ENCODE measurements around the gene PLEKHH2. TPM values are rescaled to one million over a fixed set of nuclear protein-coding genes. Genes with fewer than 3 reads are reported as not detected.

Gene PLEKHH2
- total RNA-seq, 1 donor from 2014 or later, result 2.1 TPM

- TF ChIP-seq CTCF (conservative IDR thresholded peaks at IDR 0.05), result peak; percentile 85
- no peak overlapping the region for H3K27ac Mint-ChIP-seq (ENCODE audit: unreplicated experiment)
- peaks cover 2% of the 10 kb centered on the region for H3K27me3 Mint-ChIP-seq (ENCODE audit: low read depth)
- H3K9me3 Mint-ChIP-seq, result no peaks in the 10 kb centered on the region
- no peak overlapping the region for H3K4me3 Mint-ChIP-seq
- H3K36me3 Mint-ChIP-seq (ENCODE audit: low read depth), result no peaks in the 10 kb centered on the region
- DNase-seq (ENCODE audit: low read depth, low spot score), result peak; percentile 77
- H3K4me1 Mint-ChIP-seq, result peaks cover 11% of the 10 kb centered on the region
These were observed 24.8 kb upstream of the PLEKHH2 start for GRCh38 chr2:43611987-43612894.

GRCh38 chr2:43612944-43613343 is 24.1 kb upstream of the PLEKHH2 start:
- Mint-ChIP-seq H3K9me3 (no peaks in the 10 kb centered on the region), H3K4me1 (peaks cover 11% of the 10 kb centered on the region), H3K4me3 (no peak overlapping the region), H3K27ac (ENCODE audit: unreplicated experiment) (no peak overlapping the region), H3K27me3 (ENCODE audit: low read depth) (peaks cover 3% of the 10 kb centered on the region), H3K36me3 (ENCODE audit: low read depth) (no peaks in the 10 kb centered on the region)
- no peak for DNase-seq (ENCODE audit: low read depth, low spot score)
- no peak for TF ChIP-seq CTCF (conservative IDR thresholded peaks at IDR 0.05)

- no peaks in the 10 kb centered on the region for H3K36me3 Mint-ChIP-seq (ENCODE audit: low read depth)
- no peak overlapping the region for H3K27ac Mint-ChIP-seq (ENCODE audit: unreplicated experiment)
- H3K4me3 Mint-ChIP-seq, result no peak overlapping the region
- TF ChIP-seq CTCF (conservative IDR thresholded peaks at IDR 0.05), result no peak
- peaks cover 3% of the 10 kb centered on the region for H3K4me1 Mint-ChIP-seq
- peaks cover 3% of the 10 kb centered on the region for H3K27me3 Mint-ChIP-seq (ENCODE audit: low read depth)
- no peak for DNase-seq (ENCODE audit: low read depth, low spot score)
- no peaks in the 10 kb centered on the region for H3K9me3 Mint-ChIP-seq
These were observed 19.9 kb upstream of the PLEKHH2 start for GRCh38 chr2:43616967-43617680.

GRCh38 chr2:43619511-43619910 is 17.5 kb upstream of the PLEKHH2 start:
- H3K9me3 Mint-ChIP-seq, result no peaks in the 10 kb centered on the region
- TF ChIP-seq CTCF (conservative IDR thresholded peaks at IDR 0.05), result no peak
- H3K36me3 Mint-ChIP-seq (ENCODE audit: low read depth), result no peaks in the 10 kb centered on the region
- H3K4me3 Mint-ChIP-seq, result no peak overlapping the region
- no peaks in the 10 kb centered on the region for H3K4me1 Mint-ChIP-seq
- no peak overlapping the region for H3K27ac Mint-ChIP-seq (ENCODE audit: unreplicated experiment)
- DNase-seq (ENCODE audit: low read depth, low spot score), result no peak
- H3K27me3 Mint-ChIP-seq (ENCODE audit: low read depth), result peaks cover 9% of the 10 kb centered on the region

- H3K4me3 Mint-ChIP-seq, result no peak overlapping the region
- no peaks in the 10 kb centered on the region for H3K4me1 Mint-ChIP-seq
- DNase-seq (ENCODE audit: low read depth, low spot score), result no peak
- no peak overlapping the region for H3K27ac Mint-ChIP-seq (ENCODE audit: unreplicated experiment)
- peaks cover 6% of the 10 kb centered on the region for H3K27me3 Mint-ChIP-seq (ENCODE audit: low read depth)
- H3K9me3 Mint-ChIP-seq, result no peaks in the 10 kb centered on the region
- TF ChIP-seq CTCF (conservative IDR thresholded peaks at IDR 0.05), result no peak
- no peaks in the 10 kb centered on the region for H3K36me3 Mint-ChIP-seq (ENCODE audit: low read depth)
These were observed 14.1 kb upstream of the PLEKHH2 start for GRCh38 chr2:43622931-43623451.
